GM23338 (cell line): Measurements from ENCODE around the gene MPPED1. TPM values are rescaled to one million over a fixed set of nuclear protein-coding genes. Genes with fewer than 3 reads are reported as not detected.

Experiments used
- ATAC-seq: fragments of 200-7000 bp; cut with Tn5 transposase; 3 replicates; pipeline ENCODE4 v1.9.1; 2020
- DNase-seq: peaks from one replicate; pipeline ENCODE4 v3.0.0-alpha.2; 2015; ENCODE audit warnings: low spot score
- H2AFZ ChIP-seq: fragments of 200-600 bp; sonication (generic); 2 replicates; pipeline ENCODE4 v1.8.0; 2016; ENCODE audit warnings: antibody characterized with exemption, mild to moderate bottlenecking, moderate library complexity
- H3F3A ChIP-seq: fragments of 200-600 bp; sonication (generic); replicated peaks from 2 replicates; pipeline ENCODE4 v1.8.0; 2017; ENCODE audit warnings: antibody characterized with exemption, mixed run types, low read depth
- H3K27ac ChIP-seq: fragments of 200-600 bp; sonication (generic); 2 replicates; pipeline ENCODE4 v1.6.1; 2016; ENCODE audit warnings: low read depth
- H3K27me3 ChIP-seq: fragments of 200-600 bp; sonication (generic); 2 replicates; pipeline ENCODE4 v1.8.0; 2016; ENCODE audit warnings: mild to moderate bottlenecking, mixed run types, moderate library complexity; ENCODE audit not compliant: insufficient read depth
- H3K36me3 ChIP-seq: fragments of 200-600 bp; sonication (generic); 2 replicates; pipeline ENCODE4 v1.8.0; 2016; ENCODE audit warnings: mild to moderate bottlenecking; ENCODE audit not compliant: insufficient read depth
- H3K4me1 ChIP-seq: fragments of 200-600 bp; sonication (generic); 2 replicates; pipeline ENCODE4 v1.8.0; 2016; ENCODE audit warnings: mild to moderate bottlenecking, moderate library complexity; ENCODE audit not compliant: insufficient read depth
- H3K4me2 ChIP-seq: fragments of 200-600 bp; sonication (generic); 2 replicates; pipeline ENCODE4 v1.7.1; 2017; ENCODE audit warnings: mixed run types
- H3K4me3 ChIP-seq: fragments of 200-600 bp; sonication (generic); 2 replicates; pipeline ENCODE4 v1.6.1; 2016; ENCODE audit warnings: mixed run types
- H3K79me2 ChIP-seq: fragments of 200-600 bp; sonication (generic); replicated peaks from 2 replicates; pipeline ENCODE4 v1.8.0; 2017; ENCODE audit warnings: mild to moderate bottlenecking; ENCODE audit not compliant: insufficient read depth
- H3K9me2 ChIP-seq: fragments of 200-600 bp; sonication (generic); 2 replicates; pipeline ENCODE4 v1.8.0; 2017; ENCODE audit not compliant: insufficient read depth
- H4K20me1 ChIP-seq: fragments of 200-600 bp; sonication (generic); replicated peaks from 2 replicates; pipeline ENCODE4 v1.8.0; 2017; ENCODE audit warnings: mild to moderate bottlenecking; ENCODE audit not compliant: insufficient read depth
- H3K27ac Mint-ChIP-seq: 2 replicates; pipeline ENCODE4 v1.8.0; 2020; ENCODE audit warnings: inconsistent platforms, mild to moderate bottlenecking, moderate library complexity, mixed read lengths
- H3K27me3 Mint-ChIP-seq: 3 replicates; pipeline ENCODE4 v1.8.0; 2022; ENCODE audit warnings: low read depth, mild to moderate bottlenecking, moderate library complexity, mixed read lengths, inconsistent platforms; ENCODE audit not compliant: insufficient read depth, poor library complexity
- H3K36me3 Mint-ChIP-seq: 3 replicates; pipeline ENCODE4 v1.8.0; 2021; ENCODE audit warnings: low read depth, mild to moderate bottlenecking, inconsistent platforms, moderate library complexity, mixed read lengths
- H3K4me1 Mint-ChIP-seq: 3 replicates; pipeline ENCODE4 v1.8.0; 2020; ENCODE audit warnings: mild to moderate bottlenecking, inconsistent platforms, mixed read lengths
- H3K4me3 Mint-ChIP-seq: 3 replicates; pipeline ENCODE4 v1.8.0; 2021; ENCODE audit warnings: moderate library complexity, mild to moderate bottlenecking, inconsistent platforms, mixed read lengths
- H3K9me3 Mint-ChIP-seq: 3 replicates; pipeline ENCODE4 v1.8.0; 2020; ENCODE audit warnings: moderate library complexity, mild to moderate bottlenecking, inconsistent platforms, mixed read lengths
- EZH2 ChIP-seq: fragments of 200-600 bp; sonication (generic); IDR thresholded peaks from one replicate; pipeline ENCODE4 v1.8.0; 2017; ENCODE audit warnings: antibody characterized with exemption, mild to moderate bottlenecking, low read depth; ENCODE audit not compliant: unreplicated experiment
- EZH2phosphoT487 ChIP-seq: fragments of 200-600 bp; sonication (generic); IDR thresholded peaks from one replicate; pipeline ENCODE4 v1.8.1; 2018; ENCODE audit warnings: antibody characterized with exemption; ENCODE audit not compliant: unreplicated experiment
- REST ChIP-seq: IDR thresholded peaks from one replicate; pipeline ENCODE4 v1.6.1; 2018; ENCODE audit warnings: antibody characterized with exemption; ENCODE audit not compliant: unreplicated experiment
- STAT1 ChIP-seq: IDR thresholded peaks from one replicate; pipeline ENCODE4 v1.6.1; 2016; ENCODE audit warnings: antibody characterized with exemption; ENCODE audit not compliant: unreplicated experiment
- ZNF114 ChIP-seq: fragments of 250-450 bp; sonication (Bioruptor Pico); IDR thresholded peaks from 2 replicates; pipeline ENCODE4 v1.5.0; 2020; ENCODE audit warnings: mild to moderate bottlenecking, moderate library complexity
- ZNF331 ChIP-seq: fragments of 250-450 bp; sonication (Bioruptor Pico); IDR thresholded peaks from 2 replicates; pipeline ENCODE4 v1.5.0; 2020; ENCODE audit warnings: low read depth, mild to moderate bottlenecking, moderate library complexity
- polyA plus RNA-seq: library from polyadenylated mRNA; unstranded; fragments of >200 nt; fragmentation: Nextera tagmentation; extraction: Ambion mirVana; gene quantifications from 2 replicates; pipeline ENCODE4 v1.2.1, GENCODE V29; 2016
- total RNA-seq: library from RNA; depleted of rRNA; stranded (reverse); fragments of >200 nt; shearing (Covaris generic); gene quantifications from 2 replicates; pipeline ENCODE4 v1.2.3, GENCODE V29; 2014
- TF ChIP-seq, protein P1 (sequence below): fragments of 250-450 bp; sonication (Bioruptor Pico); IDR thresholded peaks from 2 replicates; pipeline ENCODE4 v1.5.0; 2020; ENCODE audit warnings: mild to moderate bottlenecking, moderate library complexity

MPPED1 gene
- total and polyA plus RNA-seq, 2 experiments from 2014 or later = 0.56 TPM; not detected in 1

DNA sequence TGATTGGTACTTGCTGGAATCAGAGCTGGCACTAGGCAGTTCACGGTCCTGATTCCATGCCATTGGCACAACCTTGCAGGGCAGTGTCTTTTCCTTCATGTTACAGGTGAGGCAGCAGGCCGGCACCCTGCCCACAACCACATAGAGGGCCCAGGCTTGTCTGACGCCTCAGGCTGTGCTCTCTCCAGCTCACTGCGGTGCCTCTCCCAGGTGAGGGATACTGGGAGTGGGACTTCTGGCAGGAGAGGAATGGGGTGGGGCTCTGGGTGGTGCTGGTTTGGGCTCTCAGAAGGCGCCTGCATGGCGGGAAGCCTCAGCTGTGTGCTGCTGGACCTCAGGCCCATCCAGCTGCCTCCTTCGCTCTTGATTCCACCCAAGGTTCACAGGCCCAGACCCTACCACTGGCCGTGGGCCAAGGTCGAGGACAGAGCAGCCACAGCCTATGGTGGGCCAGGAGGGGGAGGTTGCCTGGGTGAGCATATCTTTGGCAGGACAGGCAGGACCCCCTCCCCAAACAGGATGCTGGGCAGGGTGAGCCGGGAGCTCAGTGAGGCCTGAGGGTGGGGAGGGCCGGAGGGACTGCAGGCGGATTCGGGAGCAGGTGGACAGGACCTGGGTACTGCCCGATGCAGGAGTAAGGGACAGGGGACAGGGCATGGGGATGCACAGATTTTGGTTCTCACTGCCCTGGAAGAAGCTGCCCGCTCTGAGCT lies 7.0 kb upstream of the MPPED1 start (continued):
- TF ChIP-seq, protein P1, sequence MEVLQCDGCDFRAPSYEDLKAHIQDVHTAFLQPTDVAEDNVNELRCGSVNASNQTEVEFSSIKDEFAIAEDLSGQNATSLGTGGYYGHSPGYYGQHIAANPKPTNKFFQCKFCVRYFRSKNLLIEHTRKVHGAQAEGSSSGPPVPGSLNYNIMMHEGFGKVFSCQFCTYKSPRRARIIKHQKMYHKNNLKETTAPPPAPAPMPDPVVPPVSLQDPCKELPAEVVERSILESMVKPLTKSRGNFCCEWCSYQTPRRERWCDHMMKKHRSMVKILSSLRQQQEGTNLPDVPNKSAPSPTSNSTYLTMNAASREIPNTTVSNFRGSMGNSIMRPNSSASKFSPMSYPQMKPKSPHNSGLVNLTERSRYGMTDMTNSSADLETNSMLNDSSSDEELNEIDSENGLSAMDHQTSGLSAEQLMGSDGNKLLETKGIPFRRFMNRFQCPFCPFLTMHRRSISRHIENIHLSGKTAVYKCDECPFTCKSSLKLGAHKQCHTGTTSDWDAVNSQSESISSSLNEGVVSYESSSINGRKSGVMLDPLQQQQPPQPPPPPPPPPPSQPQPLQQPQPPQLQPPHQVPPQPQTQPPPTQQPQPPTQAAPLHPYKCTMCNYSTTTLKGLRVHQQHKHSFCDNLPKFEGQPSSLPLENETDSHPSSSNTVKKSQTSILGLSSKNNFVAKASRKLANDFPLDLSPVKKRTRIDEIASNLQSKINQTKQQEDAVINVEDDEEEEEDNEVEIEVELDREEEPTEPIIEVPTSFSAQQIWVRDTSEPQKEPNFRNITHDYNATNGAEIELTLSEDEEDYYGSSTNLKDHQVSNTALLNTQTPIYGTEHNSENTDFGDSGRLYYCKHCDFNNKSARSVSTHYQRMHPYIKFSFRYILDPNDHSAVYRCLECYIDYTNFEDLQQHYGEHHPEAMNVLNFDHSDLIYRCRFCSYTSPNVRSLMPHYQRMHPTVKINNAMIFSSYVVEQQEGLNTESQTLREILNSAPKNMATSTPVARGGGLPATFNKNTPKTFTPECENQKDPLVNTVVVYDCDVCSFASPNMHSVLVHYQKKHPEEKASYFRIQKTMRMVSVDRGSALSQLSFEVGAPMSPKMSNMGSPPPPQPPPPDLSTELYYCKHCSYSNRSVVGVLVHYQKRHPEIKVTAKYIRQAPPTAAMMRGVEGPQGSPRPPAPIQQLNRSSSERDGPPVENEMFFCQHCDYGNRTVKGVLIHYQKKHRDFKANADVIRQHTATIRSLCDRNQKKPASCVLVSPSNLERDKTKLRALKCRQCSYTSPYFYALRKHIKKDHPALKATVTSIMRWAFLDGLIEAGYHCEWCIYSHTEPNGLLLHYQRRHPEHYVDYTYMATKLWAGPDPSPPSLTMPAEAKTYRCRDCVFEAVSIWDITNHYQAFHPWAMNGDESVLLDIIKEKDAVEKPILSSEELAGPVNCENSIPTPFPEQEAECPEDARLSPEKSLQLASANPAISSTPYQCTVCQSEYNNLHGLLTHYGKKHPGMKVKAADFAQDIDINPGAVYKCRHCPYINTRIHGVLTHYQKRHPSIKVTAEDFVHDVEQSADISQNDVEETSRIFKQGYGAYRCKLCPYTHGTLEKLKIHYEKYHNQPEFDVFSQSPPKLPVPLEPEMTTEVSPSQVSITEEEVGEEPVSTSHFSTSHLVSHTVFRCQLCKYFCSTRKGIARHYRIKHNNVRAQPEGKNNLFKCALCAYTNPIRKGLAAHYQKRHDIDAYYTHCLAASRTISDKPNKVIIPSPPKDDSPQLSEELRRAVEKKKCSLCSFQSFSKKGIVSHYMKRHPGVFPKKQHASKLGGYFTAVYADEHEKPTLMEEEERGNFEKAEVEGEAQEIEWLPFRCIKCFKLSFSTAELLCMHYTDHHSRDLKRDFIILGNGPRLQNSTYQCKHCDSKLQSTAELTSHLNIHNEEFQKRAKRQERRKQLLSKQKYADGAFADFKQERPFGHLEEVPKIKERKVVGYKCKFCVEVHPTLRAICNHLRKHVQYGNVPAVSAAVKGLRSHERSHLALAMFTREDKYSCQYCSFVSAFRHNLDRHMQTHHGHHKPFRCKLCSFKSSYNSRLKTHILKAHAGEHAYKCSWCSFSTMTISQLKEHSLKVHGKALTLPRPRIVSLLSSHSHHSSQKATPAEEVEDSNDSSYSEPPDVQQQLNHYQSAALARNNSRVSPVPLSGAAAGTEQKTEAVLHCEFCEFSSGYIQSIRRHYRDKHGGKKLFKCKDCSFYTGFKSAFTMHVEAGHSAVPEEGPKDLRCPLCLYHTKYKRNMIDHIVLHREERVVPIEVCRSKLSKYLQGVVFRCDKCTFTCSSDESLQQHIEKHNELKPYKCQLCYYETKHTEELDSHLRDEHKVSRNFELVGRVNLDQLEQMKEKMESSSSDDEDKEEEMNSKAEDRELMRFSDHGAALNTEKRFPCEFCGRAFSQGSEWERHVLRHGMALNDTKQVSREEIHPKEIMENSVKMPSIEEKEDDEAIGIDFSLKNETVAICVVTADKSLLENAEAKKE (CRISPR knock-in tag) = no peak
- no peak for TF ChIP-seq EZH2
- no peak for TF ChIP-seq ZNF114 (CRISPR knock-in tag)
- TF ChIP-seq STAT1 = no peak
- TF ChIP-seq ZNF331 (CRISPR knock-in tag) = no peak

DNA sequence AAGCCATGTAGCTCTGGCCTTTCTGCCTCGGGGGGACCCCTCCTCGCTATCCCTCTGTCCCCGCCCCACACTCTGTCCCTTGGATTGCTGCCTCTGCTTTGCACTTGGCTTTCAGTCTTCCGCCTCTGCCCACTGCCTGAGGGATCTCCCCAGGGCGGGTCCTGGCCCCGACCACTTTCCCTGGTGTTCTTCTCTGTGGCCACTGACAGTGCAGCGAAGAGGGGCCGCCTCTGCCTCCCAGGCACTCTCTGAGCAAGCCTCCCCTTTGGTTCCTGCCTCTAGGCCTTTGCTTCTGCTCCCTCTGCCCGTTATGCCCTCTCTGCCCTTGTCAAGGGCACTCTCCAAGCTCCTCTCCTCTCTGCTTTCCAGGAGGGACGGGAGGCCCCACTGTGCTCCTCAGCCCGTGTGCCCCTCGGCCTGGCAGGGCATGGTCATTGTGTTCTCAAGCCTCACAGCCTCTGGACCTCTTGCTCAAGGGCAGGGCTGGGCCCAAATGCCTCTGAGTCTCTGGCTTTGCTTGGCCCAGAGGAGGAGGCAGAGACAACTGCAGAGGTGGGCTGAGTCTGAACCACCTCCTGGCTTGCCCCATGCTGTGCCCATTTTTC lies 5.5 kb upstream of the MPPED1 start:
- TF ChIP-seq EZH2phosphoT487 = no peak
- TF ChIP-seq REST = no peak
- Mint-ChIP-seq H3K9me3 (no peaks in the 10 kb centered on the region), H3K36me3 (no peaks in the 10 kb centered on the region), H3K4me3 (no peak overlapping the region), H3K4me1 (peaks cover 7% of the 10 kb centered on the region; the same call in 2 of the 3 replicates), H3K27me3 (peaks cover 23% of the 10 kb centered on the region), H3K27ac (no peak overlapping the region)
- H3K27me3 ChIP-seq = peaks cover 19% of the 10 kb centered on the region
- no peaks in the 10 kb centered on the region for H3F3A ChIP-seq
- H3K4me2 ChIP-seq = no peak overlapping the region
- no peaks in the 10 kb centered on the region for H4K20me1 ChIP-seq
- no peak overlapping the region for H3K27ac ChIP-seq
- no peaks in the 10 kb centered on the region for H3K36me3 ChIP-seq
- no peak overlapping the region for H3K4me3 ChIP-seq
- H3K9me2 ChIP-seq = no peaks in the 10 kb centered on the region
- H3K79me2 ChIP-seq = no peaks in the 10 kb centered on the region
- no peak overlapping the region for H2AFZ ChIP-seq
- H3K4me1 ChIP-seq = no peaks in the 10 kb centered on the region
- ATAC-seq = no peak
- no peak for DNase-seq
